Fibroblast of lung (primary cell): ENCODE results near the gene TRIM8. TPM values are rescaled to one million over a fixed set of nuclear protein-coding genes. Genes with fewer than 3 reads are reported as not detected.

ENCODE experiments used
- DNase-seq, 2 donors: peaks; one replicate each; pipeline versions ENCODE4 v3.0.0 to v3.0.0-alpha.2; 2010; ENCODE audit warnings: low read depth in 2 of 2
- H2AFZ ChIP-seq: 2 replicates; pipeline ENCODE4 v1.5.1; 2012; ENCODE audit warnings: low read length, control low read depth, inconsistent platforms
- H3K27ac ChIP-seq: 2 replicates; pipeline ENCODE4 v1.5.1; 2011; ENCODE audit warnings: low read length, control low read depth; ENCODE audit not compliant: insufficient read depth
- H3K27me3 ChIP-seq: 2 replicates; pipeline ENCODE4 v1.5.1; 2011; ENCODE audit warnings: mild to moderate bottlenecking, low read length; ENCODE audit not compliant: control insufficient read depth, insufficient read depth
- H3K36me3 ChIP-seq: 2 replicates; pipeline ENCODE4 v1.5.1; 2011; ENCODE audit warnings: low read length; ENCODE audit not compliant: control insufficient read depth, insufficient read depth
- H3K4me1 ChIP-seq: 2 replicates; pipeline ENCODE4 v1.5.1; 2011; ENCODE audit warnings: low read length; ENCODE audit not compliant: control insufficient read depth, insufficient read depth; ENCODE audit errors: extremely low read depth
- H3K4me2 ChIP-seq: 2 replicates; pipeline ENCODE4 v1.5.1; 2011; ENCODE audit warnings: low read length, control low read depth; ENCODE audit not compliant: insufficient read depth; ENCODE audit errors: extremely low read depth
- H3K4me3 ChIP-seq, 4 experiments: fragments of 200-600 bp in 1 of 4; sonication (generic) in 1 of 4; replicated peaks in 1 of 4; 2 replicates each; pipeline ENCODE4 v1.5.1; 2011 to 2016; ENCODE audit warnings: low read length in 4 of 4, low read depth in 3 of 4, mild to moderate bottlenecking in 3 of 4, control low read depth in 2 of 4, inconsistent platforms in 1 of 4, mixed read lengths in 1 of 4; ENCODE audit not compliant: insufficient read depth in 1 of 4; ENCODE audit errors: control extremely low read depth in 1 of 4
- H3K79me2 ChIP-seq: 2 replicates; pipeline ENCODE4 v1.5.1; 2012; ENCODE audit warnings: mild to moderate bottlenecking, low read length, inconsistent platforms; ENCODE audit not compliant: control insufficient read depth, insufficient read depth
- H3K9ac ChIP-seq: 2 replicates; pipeline ENCODE4 v1.5.1; 2011; ENCODE audit warnings: mild to moderate bottlenecking, low read length, control low read depth; ENCODE audit not compliant: insufficient read depth
- H3K9me3 ChIP-seq: 2 replicates; pipeline ENCODE4 v1.5.1; 2012; ENCODE audit warnings: low read depth, low read length; ENCODE audit not compliant: control insufficient read depth, insufficient read depth
- H4K20me1 ChIP-seq: 2 replicates; pipeline ENCODE4 v1.5.1; 2011; ENCODE audit warnings: low read length; ENCODE audit not compliant: control insufficient read depth, insufficient read depth; ENCODE audit errors: extremely low read depth
- CTCF ChIP-seq, 2 donors: IDR thresholded peaks in 1 of 2; conservative IDR thresholded peaks in 1 of 2; 1 replicate in 1 of 2; 2 replicates in 1 of 2; pipeline ENCODE4 v1.5.1; 2011 to 2012; ENCODE audit warnings: low read length in 2 of 2, control low read depth in 1 of 2, inconsistent platforms in 1 of 2, low read depth in 1 of 2, mild to moderate bottlenecking in 1 of 2
- EZH2 ChIP-seq: IDR thresholded peaks from 2 replicates; pipeline ENCODE4 v1.5.1; 2012; ENCODE audit warnings: low read length, control low read depth, mild to moderate bottlenecking; ENCODE audit errors: missing control alignments
- polyA plus RNA-seq, 2 donors: library from polyadenylated mRNA; depleted of rRNA in 1 of 2; stranded (reverse) in 1 of 2; unstranded in 1 of 2; fragments of >200 nt; gene quantifications; 2 replicates each; pipeline ENCODE4 v1.2.1, GENCODE V29; 2011 to 2012; ENCODE audit warnings: missing spikeins in 1 of 2
- total RNA-seq: library from RNA; depleted of rRNA; stranded (reverse); fragments of >200 nt; gene quantifications from 2 replicates; pipeline ENCODE4 v1.2.1, GENCODE V29; 2014

Gene TRIM8
- total and polyA plus RNA-seq, 2 donors (not counting 1 experiment from before 2014, with no cell fraction given): 93.2 to 143 TPM

DNA sequence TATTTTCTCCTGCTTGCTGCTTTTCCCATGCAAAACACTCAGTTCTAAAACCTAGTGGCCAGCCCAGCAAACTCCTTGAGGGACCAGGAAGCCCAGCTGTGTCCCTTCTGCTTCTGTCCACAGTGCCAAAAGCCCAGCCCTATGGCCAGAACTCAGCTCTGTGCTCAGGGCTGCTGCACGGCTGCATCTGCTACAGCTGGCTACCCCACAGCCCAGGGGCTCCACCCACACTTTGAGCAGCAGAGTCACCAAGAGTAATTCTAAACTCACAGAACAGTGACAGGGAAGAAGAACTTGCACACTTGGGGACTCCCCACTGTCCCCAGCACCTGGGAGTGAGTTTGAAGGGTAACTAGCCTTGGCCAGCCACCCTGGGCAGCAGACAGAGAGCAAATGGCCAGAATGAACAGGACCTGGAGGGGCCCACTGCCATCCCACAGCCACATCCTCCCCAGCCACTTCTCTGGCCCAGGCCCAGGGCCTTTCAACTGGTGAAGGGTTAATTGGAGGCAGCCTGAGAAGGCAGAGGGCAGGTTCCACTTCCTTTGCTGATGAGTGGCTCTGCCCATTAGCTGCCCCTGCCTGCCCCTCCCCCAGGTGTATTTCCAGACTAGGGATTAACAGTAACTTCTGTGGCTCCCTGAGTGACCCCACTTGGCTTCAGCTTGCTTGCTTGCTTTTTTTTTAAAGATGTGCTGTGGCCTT lies 28.1 kb upstream of the TRIM8 start:
- Histone ChIP-seq H3K9me3 (no peaks in the 10 kb centered on the region), H4K20me1 (no peaks in the 10 kb centered on the region), H3K4me3 (no peak overlapping the region), H3K36me3 (peaks cover 8% of the 10 kb centered on the region), H3K27ac (no peak overlapping the region), H3K9ac (no peak overlapping the region), H3K4me1 (peaks cover 20% of the 10 kb centered on the region), H3K79me2 (no peaks in the 10 kb centered on the region), H2AFZ (no peak overlapping the region), H3K27me3 (no peaks in the 10 kb centered on the region), H3K4me2 (no peak overlapping the region)
- TF ChIP-seq CTCF (conservative IDR thresholded peaks at IDR 0.05 in 1 of 2, IDR thresholded peaks at IDR 0.05 in 1 of 2; ENCODE audit: low read depth in 1 of 2, low read length in 2 of 2) (no peak), EZH2 (no peak)
- DNase-seq: peak in 1 of 2 donors; percentile 71

GRCh38 chr10:102617041-102617440 lies 27.2 kb upstream of the TRIM8 start:
- Histone ChIP-seq H4K20me1 (no peaks in the 10 kb centered on the region), H2AFZ (no peak overlapping the region), H3K79me2 (no peaks in the 10 kb centered on the region), H3K4me1 (peaks cover 23% of the 10 kb centered on the region), H3K4me3 (no peak overlapping the region), H3K9ac (no peak overlapping the region), H3K4me2 (no peak overlapping the region), H3K27me3 (no peaks in the 10 kb centered on the region), H3K27ac (no peak overlapping the region), H3K9me3 (no peaks in the 10 kb centered on the region), H3K36me3 (peaks cover 8% of the 10 kb centered on the region)
- DNase-seq: no peak
- no peak for TF ChIP-seq EZH2
- TF ChIP-seq CTCF (conservative IDR thresholded peaks at IDR 0.05 in 1 of 2, IDR thresholded peaks at IDR 0.05 in 1 of 2; ENCODE audit: low read depth in 1 of 2, low read length in 2 of 2): no peak

DNA sequence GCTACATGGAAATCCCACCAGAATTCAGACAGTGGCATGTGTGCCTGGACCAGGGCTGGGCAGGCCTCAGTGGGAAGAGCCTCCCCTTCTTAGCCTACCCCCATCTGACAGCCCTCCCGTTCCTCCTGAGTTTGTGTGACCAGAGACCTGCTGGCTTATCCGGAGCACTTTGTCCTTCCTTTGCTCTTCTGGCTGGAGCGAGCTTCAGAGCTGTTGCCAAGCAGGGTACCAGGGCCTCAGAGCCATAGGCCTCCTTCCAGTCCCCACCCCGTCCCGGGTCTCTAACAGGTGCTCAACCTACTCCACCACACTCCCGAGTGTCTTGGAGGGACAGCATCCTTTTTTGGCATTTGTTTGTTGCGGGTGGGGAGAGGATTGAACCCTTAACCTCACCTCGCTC lies 26.5 kb upstream of the TRIM8 start:
- H3K9me3 ChIP-seq: no peaks in the 10 kb centered on the region
- DNase-seq: no peak
- H3K27ac ChIP-seq: no peak overlapping the region
- H3K4me3 ChIP-seq: no peak overlapping the region
- H3K9ac ChIP-seq: no peak overlapping the region
- no peaks in the 10 kb centered on the region for H3K79me2 ChIP-seq
- peaks cover 7% of the 10 kb centered on the region for H3K36me3 ChIP-seq
- H3K4me2 ChIP-seq: no peak overlapping the region
- peaks cover 25% of the 10 kb centered on the region for H3K4me1 ChIP-seq
- TF ChIP-seq CTCF (conservative IDR thresholded peaks at IDR 0.05 in 1 of 2, IDR thresholded peaks at IDR 0.05 in 1 of 2; ENCODE audit: low read depth in 1 of 2, low read length in 2 of 2): no peak
- no peak for TF ChIP-seq EZH2
- H4K20me1 ChIP-seq: no peaks in the 10 kb centered on the region
- H3K27me3 ChIP-seq: no peaks in the 10 kb centered on the region
- no peak overlapping the region for H2AFZ ChIP-seq
